ENCODE measurements around the gene SDCCAG8. TPM values are rescaled to one million over a fixed set of nuclear protein-coding genes. Genes with fewer than 3 reads are reported as not detected.

Gene SDCCAG8
- polyA plus RNA-seq, 1 experiment = 34.1 TPM

DNA sequence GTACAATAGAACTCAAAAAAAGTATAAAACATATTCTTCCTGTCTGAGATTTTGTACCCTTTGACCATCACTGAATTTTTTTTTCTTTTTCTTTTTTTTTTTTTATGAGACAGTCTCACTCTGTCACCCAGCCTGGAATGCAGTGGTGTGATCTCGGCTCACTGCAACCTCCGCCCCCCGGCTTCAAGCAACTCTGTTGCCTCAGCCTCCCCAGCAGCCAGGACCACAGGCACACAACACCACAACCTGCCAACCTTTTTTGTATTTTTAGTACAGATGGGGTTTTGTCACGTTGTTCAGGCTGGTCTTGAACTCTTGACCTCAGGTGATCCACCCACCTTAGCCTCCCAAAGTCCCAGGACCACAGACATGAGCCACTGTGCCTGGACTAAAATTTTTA is 10.4 kb downstream of the SDCCAG8 start:
- ChIA-PET CTCF (interaction anchor here (1.0 kb wide), 1 partner anchor 10 kb away, joined by 3 read pairs; the partner anchor contains the start of gene SDCCAG8), POLR2A (interaction anchor here (0.7 to 2.8 kb wide), 2 partner anchors 11 to 1117 kb away, joined by 7 to 19 read pairs; partner anchors contain the start of genes CEP170 and SDCCAG8)
- Histone ChIP-seq H3K27me3 (ENCODE audit: control insufficient read depth, insufficient read depth, low read length) (no peaks in the 10 kb centered on the region), H3K27ac (ENCODE audit: low read depth, low read length) (no peak overlapping the region), H3K9me3 (ENCODE audit: control insufficient read depth, insufficient read depth, low read length) (no peaks in the 10 kb centered on the region; the same call in 1 of the 2 replicates), H3K4me3 (ENCODE audit: low read depth, low read length) (no peak overlapping the region)
- DNase-seq (ENCODE audit: low read depth, low spot score) = no peak
- TF ChIP-seq, protein P1, sequence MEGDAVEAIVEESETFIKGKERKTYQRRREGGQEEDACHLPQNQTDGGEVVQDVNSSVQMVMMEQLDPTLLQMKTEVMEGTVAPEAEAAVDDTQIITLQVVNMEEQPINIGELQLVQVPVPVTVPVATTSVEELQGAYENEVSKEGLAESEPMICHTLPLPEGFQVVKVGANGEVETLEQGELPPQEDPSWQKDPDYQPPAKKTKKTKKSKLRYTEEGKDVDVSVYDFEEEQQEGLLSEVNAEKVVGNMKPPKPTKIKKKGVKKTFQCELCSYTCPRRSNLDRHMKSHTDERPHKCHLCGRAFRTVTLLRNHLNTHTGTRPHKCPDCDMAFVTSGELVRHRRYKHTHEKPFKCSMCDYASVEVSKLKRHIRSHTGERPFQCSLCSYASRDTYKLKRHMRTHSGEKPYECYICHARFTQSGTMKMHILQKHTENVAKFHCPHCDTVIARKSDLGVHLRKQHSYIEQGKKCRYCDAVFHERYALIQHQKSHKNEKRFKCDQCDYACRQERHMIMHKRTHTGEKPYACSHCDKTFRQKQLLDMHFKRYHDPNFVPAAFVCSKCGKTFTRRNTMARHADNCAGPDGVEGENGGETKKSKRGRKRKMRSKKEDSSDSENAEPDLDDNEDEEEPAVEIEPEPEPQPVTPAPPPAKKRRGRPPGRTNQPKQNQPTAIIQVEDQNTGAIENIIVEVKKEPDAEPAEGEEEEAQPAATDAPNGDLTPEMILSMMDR (IDR thresholded peaks at IDR 0.05; ENCODE audit: low read depth, low read length) = no peak

DNA sequence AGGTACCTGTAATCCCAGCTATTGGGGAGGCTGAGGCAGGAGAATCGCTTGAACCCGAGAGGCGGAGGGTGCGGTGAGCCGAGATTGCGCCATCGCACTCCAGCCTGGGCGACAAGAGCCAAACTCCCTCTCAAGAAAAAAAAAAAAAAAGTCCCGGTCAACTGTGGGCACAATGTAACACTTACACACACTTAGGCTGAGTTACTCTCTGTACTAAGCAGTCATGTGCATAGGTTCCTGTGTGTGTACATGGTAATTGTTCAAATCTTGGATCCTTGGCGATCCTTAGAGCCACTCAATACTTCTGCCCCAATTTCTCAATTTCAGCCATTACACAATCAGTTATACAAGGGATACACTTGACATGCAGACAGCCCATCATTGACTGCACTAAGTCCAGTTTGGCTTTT is 11.6 kb downstream of the SDCCAG8 start:
- ChIA-PET POLR2A (interaction anchor here (0.9 kb wide), 1 partner anchor 11 kb away, joined by 3 read pairs; the partner anchor contains the start of gene SDCCAG8), CTCF (no interaction called here)
- TF ChIP-seq, protein P1 (IDR thresholded peaks at IDR 0.05; ENCODE audit: low read depth, low read length) = no peak
- Histone ChIP-seq H3K27ac (ENCODE audit: low read depth, low read length) (peak overlapping the region; percentile 66), H3K9me3 (ENCODE audit: control insufficient read depth, insufficient read depth, low read length) (no peaks in the 10 kb centered on the region; the same call in 1 of the 2 replicates), H3K4me3 (ENCODE audit: low read depth, low read length) (no peak overlapping the region), H3K27me3 (ENCODE audit: control insufficient read depth, insufficient read depth, low read length) (no peaks in the 10 kb centered on the region)
- no peak for DNase-seq (ENCODE audit: low read depth, low spot score)

DNA sequence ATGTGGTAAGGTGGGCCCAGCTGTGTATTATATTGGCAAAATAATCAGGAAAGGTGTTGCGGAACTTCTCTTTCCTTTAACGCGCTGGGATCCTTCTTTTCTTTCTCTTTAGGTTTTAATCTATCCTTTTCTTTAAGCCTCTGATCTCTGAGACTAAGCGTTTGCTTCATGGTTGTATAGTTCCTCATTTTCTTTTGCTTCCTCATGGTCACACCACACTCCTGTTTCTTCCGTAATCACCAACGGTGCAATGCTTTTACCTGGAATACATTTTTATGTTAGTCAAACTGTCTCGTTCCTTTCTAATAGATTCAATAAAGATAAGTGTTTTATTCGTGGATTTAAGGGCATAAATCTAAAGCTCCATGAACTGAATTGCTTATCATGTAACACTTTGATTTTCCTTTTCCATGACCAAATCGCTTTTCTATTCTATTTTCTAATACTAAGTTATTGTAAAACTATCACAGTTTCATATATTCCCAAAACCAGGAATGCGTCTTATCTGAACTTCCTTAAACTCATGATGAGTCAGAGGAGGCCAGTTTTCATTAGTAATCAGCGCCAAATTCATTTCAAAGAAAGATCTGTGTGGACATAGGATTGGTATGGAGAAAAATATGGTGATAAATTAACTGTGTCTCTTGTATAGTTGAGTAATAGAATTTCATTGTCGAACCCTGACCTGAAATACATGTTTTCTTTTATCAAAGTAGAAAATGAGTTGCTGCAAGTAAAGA is 12.2 kb downstream of the SDCCAG8 start:
- POLR2A ChIA-PET = interaction anchor here (0.9 kb wide), 1 partner anchor 12 kb away, joined by 3 read pairs; the partner anchor contains the start of gene SDCCAG8
- Histone ChIP-seq H3K9me3 (ENCODE audit: control insufficient read depth, insufficient read depth, low read length) (no peaks in the 10 kb centered on the region; the same call in 1 of the 2 replicates), H3K27ac (ENCODE audit: low read depth, low read length) (peak overlapping the region; percentile 66), H3K27me3 (ENCODE audit: control insufficient read depth, insufficient read depth, low read length) (no peaks in the 10 kb centered on the region), H3K4me3 (ENCODE audit: low read depth, low read length) (no peak overlapping the region; the same call in 1 of the 2 replicates)
- CTCF ChIA-PET = no interaction called here
- peak; percentile 65 for DNase-seq (ENCODE audit: low read depth, low spot score)
- TF ChIP-seq, protein P1 (IDR thresholded peaks at IDR 0.05; ENCODE audit: low read depth, low read length) = no peak

DNA sequence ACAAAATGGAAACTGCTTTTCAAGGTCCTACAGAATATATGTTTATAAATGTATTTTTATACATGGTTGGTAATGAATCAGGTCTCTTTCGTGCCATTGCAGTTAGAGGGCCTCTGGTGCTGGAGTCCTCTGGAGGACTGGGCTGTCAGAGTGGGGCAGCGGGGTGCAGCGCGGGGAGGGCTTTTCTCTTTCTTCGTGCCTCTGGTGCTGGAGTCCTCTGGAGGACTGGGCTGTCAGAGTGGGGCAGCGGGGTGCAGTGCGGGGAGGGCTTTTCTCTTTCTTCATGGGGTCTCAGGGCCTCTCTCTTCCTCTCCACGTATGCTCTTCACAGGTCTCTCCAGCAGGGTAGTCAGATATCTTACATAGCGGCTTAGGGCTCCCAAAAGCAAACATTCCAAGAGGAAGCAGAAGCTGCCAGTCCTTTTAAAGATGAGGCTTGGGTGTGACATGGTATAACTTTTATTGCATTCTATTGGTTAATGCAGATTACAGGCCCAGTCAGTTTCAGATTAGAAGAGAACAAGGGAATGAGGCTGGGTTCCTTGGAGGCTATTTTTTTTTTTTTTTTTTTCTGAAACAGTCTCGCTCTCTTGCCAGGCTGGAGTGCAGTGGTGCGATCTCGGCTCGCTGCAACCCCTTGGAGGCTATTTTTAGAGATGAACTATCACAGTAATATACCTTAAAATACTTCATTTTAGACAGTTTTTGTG is 13.1 kb downstream of the SDCCAG8 start:
- ChIA-PET POLR2A (interaction anchor here (0.5 to 1.8 kb wide), 2 partner anchors 13 to 18 kb away, joined by 3 to 8 read pairs; partner anchors contain the start of genes CEP170 and SDCCAG8), CTCF (no interaction called here)
- Histone ChIP-seq H3K27ac (ENCODE audit: low read depth, low read length) (peak overlapping the region; percentile 90), H3K9me3 (ENCODE audit: control insufficient read depth, insufficient read depth, low read length) (no peaks in the 10 kb centered on the region; the same call in 1 of the 2 replicates), H3K27me3 (ENCODE audit: control insufficient read depth, insufficient read depth, low read length) (no peaks in the 10 kb centered on the region), H3K4me3 (ENCODE audit: low read depth, low read length) (peak overlapping the region; percentile 34)
- TF ChIP-seq, protein P1 (IDR thresholded peaks at IDR 0.05; ENCODE audit: low read depth, low read length) = peak; percentile 13; the same call in 1 of the 2 replicates
- no peak for DNase-seq (ENCODE audit: low read depth, low spot score)
